ENCODE data around the gene RTN1. TPM values are rescaled to one million over a fixed set of nuclear protein-coding genes. Genes with fewer than 3 reads are reported as not detected.
A peak's percentile ranks its signal among the peaks of the same experiment; 100 is the strongest.

Gene RTN1
- total and polyA plus RNA-seq, 2 experiments from 2014 or later, result 4.2 to 4.3 TPM

DNA sequence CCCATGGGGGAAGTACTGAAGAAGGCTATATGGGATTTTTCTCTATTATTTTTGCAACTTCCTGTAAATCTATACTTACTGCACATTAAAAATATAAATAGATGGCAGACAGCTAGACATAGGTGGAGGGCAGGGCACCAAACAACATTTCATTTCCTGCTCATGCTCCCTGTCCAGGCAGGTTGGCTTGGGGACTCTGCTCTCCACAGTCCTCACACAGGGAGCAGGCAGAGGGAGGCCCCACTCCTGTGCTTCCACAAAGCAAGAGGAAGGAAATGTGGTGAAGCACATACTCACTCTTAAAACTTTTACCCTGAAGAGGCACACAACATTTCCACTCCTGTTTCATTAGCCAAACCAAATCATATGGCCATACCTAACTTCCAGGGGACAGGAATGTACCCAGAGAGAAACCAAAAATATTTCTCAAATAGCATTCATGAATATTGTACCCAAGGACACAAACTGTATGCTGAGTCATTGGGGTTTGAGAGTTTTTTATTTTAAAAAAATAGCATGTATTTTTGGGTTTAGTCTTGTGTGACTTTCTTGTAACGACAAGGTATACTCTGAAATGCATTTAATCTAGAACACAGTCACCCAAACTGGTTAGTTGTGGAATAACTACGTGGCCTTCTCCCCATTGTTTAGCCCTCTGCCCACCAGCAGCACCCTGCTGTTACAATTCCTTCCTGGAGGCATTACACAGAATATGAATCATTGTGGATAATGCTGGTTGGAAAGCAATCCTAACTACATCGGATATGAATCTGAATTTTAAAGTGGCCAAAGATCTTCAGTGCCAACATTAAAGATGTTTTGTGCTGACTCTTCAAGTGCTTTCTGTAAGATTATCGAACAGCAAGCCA, 40.9 kb downstream of the RTN1 start:
- Mint-ChIP-seq H3K4me3 (no peak overlapping the region), H3K27ac (peak overlapping the region; percentile 87), H3K9me3 (no peaks in the 10 kb centered on the region), H3K27me3 (ENCODE audit: insufficient read depth, low read depth, poor library complexity) (peaks cover 4% of the 10 kb centered on the region), H3K36me3 (ENCODE audit: low read depth) (no peaks in the 10 kb centered on the region), H3K4me1 (peaks cover 22% of the 10 kb centered on the region)
- no peaks in the 10 kb centered on the region for H3K79me2 ChIP-seq (replicated peaks; ENCODE audit: insufficient read depth)
- H3F3A ChIP-seq (replicated peaks; ENCODE audit: low read depth), result no peaks in the 10 kb centered on the region
- DNase-seq (ENCODE audit: low spot score) (no peak), ATAC-seq (peak; percentile 59)
- H4K20me1 ChIP-seq (replicated peaks; ENCODE audit: insufficient read depth), result no peaks in the 10 kb centered on the region
- H3K4me2 ChIP-seq, result peak overlapping the region; percentile 46
- TF ChIP-seq ZNF331 (CRISPR knock-in tag; IDR thresholded peaks at IDR 0.05; ENCODE audit: low read depth) (no peak), ZNF114 (CRISPR knock-in tag; IDR thresholded peaks at IDR 0.05) (no peak), EZH2phosphoT487 (IDR thresholded peaks at IDR 0.05; ENCODE audit: unreplicated experiment) (no peak), NANOG (IDR thresholded peaks at IDR 0.05; ENCODE audit: borderline replicate concordance) (no peak), STAT1 (IDR thresholded peaks at IDR 0.05; ENCODE audit: unreplicated experiment) (no peak), JUNB (IDR thresholded peaks at IDR 0.05; ENCODE audit: unreplicated experiment) (no peak), EZH2 (IDR thresholded peaks at IDR 0.05; ENCODE audit: low read depth, unreplicated experiment) (no peak), CREB1 (CRISPR knock-in tag; IDR thresholded peaks at IDR 0.05; ENCODE audit: low read depth) (no peak), POLR2AphosphoS5 (IDR thresholded peaks at IDR 0.05; ENCODE audit: low read depth) (no peak)
- TF ChIP-seq, protein P1, sequence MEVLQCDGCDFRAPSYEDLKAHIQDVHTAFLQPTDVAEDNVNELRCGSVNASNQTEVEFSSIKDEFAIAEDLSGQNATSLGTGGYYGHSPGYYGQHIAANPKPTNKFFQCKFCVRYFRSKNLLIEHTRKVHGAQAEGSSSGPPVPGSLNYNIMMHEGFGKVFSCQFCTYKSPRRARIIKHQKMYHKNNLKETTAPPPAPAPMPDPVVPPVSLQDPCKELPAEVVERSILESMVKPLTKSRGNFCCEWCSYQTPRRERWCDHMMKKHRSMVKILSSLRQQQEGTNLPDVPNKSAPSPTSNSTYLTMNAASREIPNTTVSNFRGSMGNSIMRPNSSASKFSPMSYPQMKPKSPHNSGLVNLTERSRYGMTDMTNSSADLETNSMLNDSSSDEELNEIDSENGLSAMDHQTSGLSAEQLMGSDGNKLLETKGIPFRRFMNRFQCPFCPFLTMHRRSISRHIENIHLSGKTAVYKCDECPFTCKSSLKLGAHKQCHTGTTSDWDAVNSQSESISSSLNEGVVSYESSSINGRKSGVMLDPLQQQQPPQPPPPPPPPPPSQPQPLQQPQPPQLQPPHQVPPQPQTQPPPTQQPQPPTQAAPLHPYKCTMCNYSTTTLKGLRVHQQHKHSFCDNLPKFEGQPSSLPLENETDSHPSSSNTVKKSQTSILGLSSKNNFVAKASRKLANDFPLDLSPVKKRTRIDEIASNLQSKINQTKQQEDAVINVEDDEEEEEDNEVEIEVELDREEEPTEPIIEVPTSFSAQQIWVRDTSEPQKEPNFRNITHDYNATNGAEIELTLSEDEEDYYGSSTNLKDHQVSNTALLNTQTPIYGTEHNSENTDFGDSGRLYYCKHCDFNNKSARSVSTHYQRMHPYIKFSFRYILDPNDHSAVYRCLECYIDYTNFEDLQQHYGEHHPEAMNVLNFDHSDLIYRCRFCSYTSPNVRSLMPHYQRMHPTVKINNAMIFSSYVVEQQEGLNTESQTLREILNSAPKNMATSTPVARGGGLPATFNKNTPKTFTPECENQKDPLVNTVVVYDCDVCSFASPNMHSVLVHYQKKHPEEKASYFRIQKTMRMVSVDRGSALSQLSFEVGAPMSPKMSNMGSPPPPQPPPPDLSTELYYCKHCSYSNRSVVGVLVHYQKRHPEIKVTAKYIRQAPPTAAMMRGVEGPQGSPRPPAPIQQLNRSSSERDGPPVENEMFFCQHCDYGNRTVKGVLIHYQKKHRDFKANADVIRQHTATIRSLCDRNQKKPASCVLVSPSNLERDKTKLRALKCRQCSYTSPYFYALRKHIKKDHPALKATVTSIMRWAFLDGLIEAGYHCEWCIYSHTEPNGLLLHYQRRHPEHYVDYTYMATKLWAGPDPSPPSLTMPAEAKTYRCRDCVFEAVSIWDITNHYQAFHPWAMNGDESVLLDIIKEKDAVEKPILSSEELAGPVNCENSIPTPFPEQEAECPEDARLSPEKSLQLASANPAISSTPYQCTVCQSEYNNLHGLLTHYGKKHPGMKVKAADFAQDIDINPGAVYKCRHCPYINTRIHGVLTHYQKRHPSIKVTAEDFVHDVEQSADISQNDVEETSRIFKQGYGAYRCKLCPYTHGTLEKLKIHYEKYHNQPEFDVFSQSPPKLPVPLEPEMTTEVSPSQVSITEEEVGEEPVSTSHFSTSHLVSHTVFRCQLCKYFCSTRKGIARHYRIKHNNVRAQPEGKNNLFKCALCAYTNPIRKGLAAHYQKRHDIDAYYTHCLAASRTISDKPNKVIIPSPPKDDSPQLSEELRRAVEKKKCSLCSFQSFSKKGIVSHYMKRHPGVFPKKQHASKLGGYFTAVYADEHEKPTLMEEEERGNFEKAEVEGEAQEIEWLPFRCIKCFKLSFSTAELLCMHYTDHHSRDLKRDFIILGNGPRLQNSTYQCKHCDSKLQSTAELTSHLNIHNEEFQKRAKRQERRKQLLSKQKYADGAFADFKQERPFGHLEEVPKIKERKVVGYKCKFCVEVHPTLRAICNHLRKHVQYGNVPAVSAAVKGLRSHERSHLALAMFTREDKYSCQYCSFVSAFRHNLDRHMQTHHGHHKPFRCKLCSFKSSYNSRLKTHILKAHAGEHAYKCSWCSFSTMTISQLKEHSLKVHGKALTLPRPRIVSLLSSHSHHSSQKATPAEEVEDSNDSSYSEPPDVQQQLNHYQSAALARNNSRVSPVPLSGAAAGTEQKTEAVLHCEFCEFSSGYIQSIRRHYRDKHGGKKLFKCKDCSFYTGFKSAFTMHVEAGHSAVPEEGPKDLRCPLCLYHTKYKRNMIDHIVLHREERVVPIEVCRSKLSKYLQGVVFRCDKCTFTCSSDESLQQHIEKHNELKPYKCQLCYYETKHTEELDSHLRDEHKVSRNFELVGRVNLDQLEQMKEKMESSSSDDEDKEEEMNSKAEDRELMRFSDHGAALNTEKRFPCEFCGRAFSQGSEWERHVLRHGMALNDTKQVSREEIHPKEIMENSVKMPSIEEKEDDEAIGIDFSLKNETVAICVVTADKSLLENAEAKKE (CRISPR knock-in tag; IDR thresholded peaks at IDR 0.05), result no peak
- TF ChIP-seq, protein P2, sequence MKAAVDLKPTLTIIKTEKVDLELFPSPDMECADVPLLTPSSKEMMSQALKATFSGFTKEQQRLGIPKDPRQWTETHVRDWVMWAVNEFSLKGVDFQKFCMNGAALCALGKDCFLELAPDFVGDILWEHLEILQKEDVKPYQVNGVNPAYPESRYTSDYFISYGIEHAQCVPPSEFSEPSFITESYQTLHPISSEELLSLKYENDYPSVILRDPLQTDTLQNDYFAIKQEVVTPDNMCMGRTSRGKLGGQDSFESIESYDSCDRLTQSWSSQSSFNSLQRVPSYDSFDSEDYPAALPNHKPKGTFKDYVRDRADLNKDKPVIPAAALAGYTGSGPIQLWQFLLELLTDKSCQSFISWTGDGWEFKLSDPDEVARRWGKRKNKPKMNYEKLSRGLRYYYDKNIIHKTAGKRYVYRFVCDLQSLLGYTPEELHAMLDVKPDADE (IDR thresholded peaks at IDR 0.05), result no peak
- TF ChIP-seq, protein P3, sequence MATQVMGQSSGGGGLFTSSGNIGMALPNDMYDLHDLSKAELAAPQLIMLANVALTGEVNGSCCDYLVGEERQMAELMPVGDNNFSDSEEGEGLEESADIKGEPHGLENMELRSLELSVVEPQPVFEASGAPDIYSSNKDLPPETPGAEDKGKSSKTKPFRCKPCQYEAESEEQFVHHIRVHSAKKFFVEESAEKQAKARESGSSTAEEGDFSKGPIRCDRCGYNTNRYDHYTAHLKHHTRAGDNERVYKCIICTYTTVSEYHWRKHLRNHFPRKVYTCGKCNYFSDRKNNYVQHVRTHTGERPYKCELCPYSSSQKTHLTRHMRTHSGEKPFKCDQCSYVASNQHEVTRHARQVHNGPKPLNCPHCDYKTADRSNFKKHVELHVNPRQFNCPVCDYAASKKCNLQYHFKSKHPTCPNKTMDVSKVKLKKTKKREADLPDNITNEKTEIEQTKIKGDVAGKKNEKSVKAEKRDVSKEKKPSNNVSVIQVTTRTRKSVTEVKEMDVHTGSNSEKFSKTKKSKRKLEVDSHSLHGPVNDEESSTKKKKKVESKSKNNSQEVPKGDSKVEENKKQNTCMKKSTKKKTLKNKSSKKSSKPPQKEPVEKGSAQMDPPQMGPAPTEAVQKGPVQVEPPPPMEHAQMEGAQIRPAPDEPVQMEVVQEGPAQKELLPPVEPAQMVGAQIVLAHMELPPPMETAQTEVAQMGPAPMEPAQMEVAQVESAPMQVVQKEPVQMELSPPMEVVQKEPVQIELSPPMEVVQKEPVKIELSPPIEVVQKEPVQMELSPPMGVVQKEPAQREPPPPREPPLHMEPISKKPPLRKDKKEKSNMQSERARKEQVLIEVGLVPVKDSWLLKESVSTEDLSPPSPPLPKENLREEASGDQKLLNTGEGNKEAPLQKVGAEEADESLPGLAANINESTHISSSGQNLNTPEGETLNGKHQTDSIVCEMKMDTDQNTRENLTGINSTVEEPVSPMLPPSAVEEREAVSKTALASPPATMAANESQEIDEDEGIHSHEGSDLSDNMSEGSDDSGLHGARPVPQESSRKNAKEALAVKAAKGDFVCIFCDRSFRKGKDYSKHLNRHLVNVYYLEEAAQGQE (IDR thresholded peaks at IDR 0.05; ENCODE audit: unreplicated experiment), result no peak
- TF ChIP-seq, protein P4, sequence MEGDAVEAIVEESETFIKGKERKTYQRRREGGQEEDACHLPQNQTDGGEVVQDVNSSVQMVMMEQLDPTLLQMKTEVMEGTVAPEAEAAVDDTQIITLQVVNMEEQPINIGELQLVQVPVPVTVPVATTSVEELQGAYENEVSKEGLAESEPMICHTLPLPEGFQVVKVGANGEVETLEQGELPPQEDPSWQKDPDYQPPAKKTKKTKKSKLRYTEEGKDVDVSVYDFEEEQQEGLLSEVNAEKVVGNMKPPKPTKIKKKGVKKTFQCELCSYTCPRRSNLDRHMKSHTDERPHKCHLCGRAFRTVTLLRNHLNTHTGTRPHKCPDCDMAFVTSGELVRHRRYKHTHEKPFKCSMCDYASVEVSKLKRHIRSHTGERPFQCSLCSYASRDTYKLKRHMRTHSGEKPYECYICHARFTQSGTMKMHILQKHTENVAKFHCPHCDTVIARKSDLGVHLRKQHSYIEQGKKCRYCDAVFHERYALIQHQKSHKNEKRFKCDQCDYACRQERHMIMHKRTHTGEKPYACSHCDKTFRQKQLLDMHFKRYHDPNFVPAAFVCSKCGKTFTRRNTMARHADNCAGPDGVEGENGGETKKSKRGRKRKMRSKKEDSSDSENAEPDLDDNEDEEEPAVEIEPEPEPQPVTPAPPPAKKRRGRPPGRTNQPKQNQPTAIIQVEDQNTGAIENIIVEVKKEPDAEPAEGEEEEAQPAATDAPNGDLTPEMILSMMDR (conservative IDR thresholded peaks at IDR 0.05; ENCODE audit: low read depth in 2 of 2), result no peak
- H3K27me3 ChIP-seq (ENCODE audit: insufficient read depth), result no peaks in the 10 kb centered on the region
- H3K27ac ChIP-seq (ENCODE audit: low read depth), result no peak overlapping the region
- H3K36me3 ChIP-seq (ENCODE audit: insufficient read depth), result no peaks in the 10 kb centered on the region
- H3K4me1 ChIP-seq (ENCODE audit: insufficient read depth), result peaks cover 22% of the 10 kb centered on the region
- H3K4me3 ChIP-seq, result no peak overlapping the region
- H3K9me2 ChIP-seq (ENCODE audit: insufficient read depth), result no peaks in the 10 kb centered on the region
- H2AFZ ChIP-seq, result peak overlapping the region; percentile 28
